H1 (cell line): ENCODE measurements around the gene SAFB. TPM values are rescaled to one million over a fixed set of nuclear protein-coding genes. Genes with fewer than 3 reads are reported as not detected.

ENCODE experiments used
- BACH1 ChIP-seq: IDR thresholded peaks from 2 replicates; pipeline ENCODE4 v1.6.1; 2012; ENCODE audit warnings: low read length, improper control_type of control experiment
- BCL11A ChIP-seq, 2 experiments: IDR thresholded peaks; one replicate each; pipeline ENCODE4 v1.6.1; 2011; ENCODE audit warnings: low read depth in 2 of 2, low read length in 2 of 2, mild to moderate bottlenecking in 2 of 2
- BRCA1 ChIP-seq: IDR thresholded peaks from 2 replicates; pipeline ENCODE4 v1.6.1; 2012; ENCODE audit warnings: low read depth, low read length, improper control_type of control experiment
- CREB1 ChIP-seq: IDR thresholded peaks from 2 replicates; pipeline ENCODE4 v1.6.1; 2012; ENCODE audit warnings: inconsistent platforms
- EP300 ChIP-seq, 2 experiments: IDR thresholded peaks; 1 replicate in 1 of 2; 2 replicates in 1 of 2; pipeline ENCODE4 v1.6.1; 2011 to 2012; ENCODE audit warnings: low read depth in 2 of 2, low read length in 2 of 2, mild to moderate bottlenecking in 2 of 2, borderline replicate concordance in 1 of 2, inconsistent platforms in 1 of 2, moderate library complexity in 1 of 2
- GABPA ChIP-seq: IDR thresholded peaks from 2 replicates; pipeline ENCODE4 v1.6.1; 2011; ENCODE audit warnings: mild to moderate bottlenecking, low read length, moderate library complexity, borderline replicate concordance; ENCODE audit not compliant: insufficient read depth
- HDAC2 ChIP-seq, 2 experiments: fragments of 300-600 bp in 1 of 2; sonication (generic) in 1 of 2; IDR thresholded peaks; 2 replicates each; pipeline ENCODE4 v1.6.1; 2011 to 2012; ENCODE audit warnings: low read depth in 2 of 2, low read length in 2 of 2, mild to moderate bottlenecking in 2 of 2, moderate library complexity in 2 of 2, borderline replicate concordance in 1 of 2, inconsistent platforms in 1 of 2
- JUN ChIP-seq: IDR thresholded peaks from 2 replicates; pipeline ENCODE4 v1.6.1; 2011; ENCODE audit warnings: low read depth, mild to moderate bottlenecking, improper control_type of control experiment, low read length
- TAF7 ChIP-seq: optimal IDR thresholded peaks from 2 replicates; pipeline ENCODE3; 2011; ENCODE audit warnings: low read depth, mild to moderate bottlenecking, inconsistent platforms, low read length, moderate library complexity, borderline replicate concordance
- polyA plus RNA-seq, 7 experiments: library from polyadenylated mRNA; depleted of rRNA in 3 of 7; stranded (reverse) in 5 of 7; unstranded in 2 of 7; fragments of >200 nt in 5 of 7; fragments of 200-250 nt in 2 of 7; gene quantifications; 1 replicate in 5 of 7; 2 replicates in 1 of 7; 4 replicates in 1 of 7; pipeline versions ENCODE4 v1.2.1 to v1.2.3, GENCODE V29; 2011 to 2013; ENCODE audit warnings: missing spikeins in 2 of 7, mixed read lengths in 2 of 7
- total RNA-seq: library from RNA; stranded (reverse); fragmentation: NEBNext Ultra II Directional; extraction: Animal tissue kit (Norgen Biotek cat#: 25700); gene quantifications from 2 replicates; pipeline ENCODE4 v1.2.1, GENCODE V29; 2021
- TF ChIP-seq, protein P1 (sequence below), 3 experiments: IDR thresholded peaks; 1 replicate in 2 of 3; 2 replicates in 1 of 3; pipeline versions ENCODE4 v1.5.1 to v1.6.1; 2011; ENCODE audit warnings: low read length in 3 of 3, mild to moderate bottlenecking in 3 of 3, inconsistent platforms in 2 of 3, low read depth in 1 of 3, moderate library complexity in 1 of 3; ENCODE audit not compliant: insufficient read depth in 1 of 3; ENCODE audit errors: control extremely low read depth in 1 of 3

The SAFB gene
- total and polyA plus RNA-seq, 2 of the 8 experiments (the other 6 are each of a cell fraction or from before 2014, with no cell fraction given): 27.0 to 110 TPM

DNA sequence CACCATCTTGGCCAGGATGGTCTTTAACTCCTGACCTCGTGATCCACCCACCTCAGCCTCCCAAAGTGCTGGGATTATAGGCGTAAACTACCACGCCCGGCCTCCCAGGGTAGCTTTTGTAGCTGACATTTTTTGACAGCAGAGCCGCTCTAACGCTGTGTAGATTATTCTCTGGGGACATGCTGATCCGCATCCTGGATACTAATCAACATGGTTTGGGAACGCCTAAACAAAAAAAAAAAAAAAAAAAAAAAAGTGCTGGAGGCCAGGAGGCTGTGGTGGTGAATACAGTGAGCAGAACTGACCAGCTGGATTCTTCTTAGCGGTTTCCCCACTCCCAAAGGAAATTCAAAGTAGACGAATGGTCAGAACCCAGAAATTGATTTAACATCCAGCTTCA is 91.9 kb downstream of the SAFB start (continued):
- TF ChIP-seq, protein P1, sequence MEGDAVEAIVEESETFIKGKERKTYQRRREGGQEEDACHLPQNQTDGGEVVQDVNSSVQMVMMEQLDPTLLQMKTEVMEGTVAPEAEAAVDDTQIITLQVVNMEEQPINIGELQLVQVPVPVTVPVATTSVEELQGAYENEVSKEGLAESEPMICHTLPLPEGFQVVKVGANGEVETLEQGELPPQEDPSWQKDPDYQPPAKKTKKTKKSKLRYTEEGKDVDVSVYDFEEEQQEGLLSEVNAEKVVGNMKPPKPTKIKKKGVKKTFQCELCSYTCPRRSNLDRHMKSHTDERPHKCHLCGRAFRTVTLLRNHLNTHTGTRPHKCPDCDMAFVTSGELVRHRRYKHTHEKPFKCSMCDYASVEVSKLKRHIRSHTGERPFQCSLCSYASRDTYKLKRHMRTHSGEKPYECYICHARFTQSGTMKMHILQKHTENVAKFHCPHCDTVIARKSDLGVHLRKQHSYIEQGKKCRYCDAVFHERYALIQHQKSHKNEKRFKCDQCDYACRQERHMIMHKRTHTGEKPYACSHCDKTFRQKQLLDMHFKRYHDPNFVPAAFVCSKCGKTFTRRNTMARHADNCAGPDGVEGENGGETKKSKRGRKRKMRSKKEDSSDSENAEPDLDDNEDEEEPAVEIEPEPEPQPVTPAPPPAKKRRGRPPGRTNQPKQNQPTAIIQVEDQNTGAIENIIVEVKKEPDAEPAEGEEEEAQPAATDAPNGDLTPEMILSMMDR (IDR thresholded peaks at IDR 0.05; ENCODE audit: control extremely low read depth in 1 of 3, insufficient read depth in 1 of 3, low read depth in 1 of 3, low read length in 3 of 3): no peak
- TF ChIP-seq GABPA: no peak
- no peak for TF ChIP-seq CREB1
- no peak for TF ChIP-seq EP300 (IDR thresholded peaks at IDR 0.05; ENCODE audit: borderline replicate concordance in 1 of 2, low read depth in 2 of 2, low read length in 2 of 2)
- TF ChIP-seq BRCA1: no peak
- TF ChIP-seq JUN: no peak
- no peak for TF ChIP-seq BCL11A (IDR thresholded peaks at IDR 0.05; ENCODE audit: low read depth in 2 of 2, low read length in 2 of 2)
- TF ChIP-seq TAF7: no peak
- TF ChIP-seq HDAC2 (IDR thresholded peaks at IDR 0.05; ENCODE audit: borderline replicate concordance in 1 of 2, low read depth in 2 of 2, low read length in 2 of 2): no peak
- no peak for TF ChIP-seq BACH1
